ENCODE results near the gene METTL1. TPM values are rescaled to one million over a fixed set of nuclear protein-coding genes. Genes with fewer than 3 reads are reported as not detected.

The METTL1 gene
- total RNA-seq, 1 donor: 10.5 TPM

DNA sequence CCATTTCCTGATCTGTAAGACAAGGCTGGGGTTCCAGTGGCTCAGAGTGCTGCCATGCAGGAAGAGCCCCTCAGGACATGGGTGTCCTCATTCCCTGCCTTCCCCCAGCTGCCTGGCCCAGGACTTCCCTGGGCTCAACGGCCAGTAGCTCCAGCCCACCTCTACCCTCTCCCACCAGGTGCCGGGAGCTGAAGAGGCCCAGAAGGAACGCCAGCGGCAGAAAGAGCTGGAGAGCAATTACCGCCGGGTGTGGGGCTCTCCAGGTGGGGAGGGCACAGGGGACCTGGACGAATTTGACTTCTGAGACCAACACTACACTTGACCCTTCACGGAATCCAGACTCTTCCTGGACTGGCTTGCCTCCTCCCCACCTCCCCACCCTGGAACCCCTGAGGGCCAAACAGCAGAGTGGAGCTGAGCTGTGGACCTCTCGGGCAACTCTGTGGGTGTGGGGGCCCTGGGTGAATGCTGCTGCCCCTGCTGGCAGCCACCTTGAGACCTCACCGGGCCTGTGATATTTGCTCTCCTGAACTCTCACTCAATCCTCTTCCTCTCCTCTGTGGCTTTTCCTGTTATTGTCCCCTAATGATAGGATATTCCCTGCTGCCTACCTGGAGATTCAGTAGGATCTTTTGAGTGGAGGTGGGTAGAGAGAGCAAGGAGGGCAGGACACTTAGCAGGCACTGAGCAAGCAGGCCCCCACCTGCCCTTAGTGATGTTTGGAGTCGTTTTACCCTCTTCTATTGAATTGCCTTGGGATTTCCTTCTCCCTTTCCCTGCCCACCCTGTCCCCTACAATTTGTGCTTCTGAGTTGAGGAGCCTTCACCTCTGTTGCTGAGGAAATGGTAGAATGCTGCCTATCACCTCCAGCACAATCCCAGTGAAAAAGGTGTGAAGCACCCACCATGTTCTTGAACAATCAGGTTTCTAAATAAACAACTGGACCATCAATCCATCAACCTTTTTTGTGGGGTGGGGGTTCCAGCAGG, 51.0 kb downstream of the METTL1 start:
- DNase-seq (ENCODE audit: low read depth): no peak
- TF ChIP-seq, protein P1, sequence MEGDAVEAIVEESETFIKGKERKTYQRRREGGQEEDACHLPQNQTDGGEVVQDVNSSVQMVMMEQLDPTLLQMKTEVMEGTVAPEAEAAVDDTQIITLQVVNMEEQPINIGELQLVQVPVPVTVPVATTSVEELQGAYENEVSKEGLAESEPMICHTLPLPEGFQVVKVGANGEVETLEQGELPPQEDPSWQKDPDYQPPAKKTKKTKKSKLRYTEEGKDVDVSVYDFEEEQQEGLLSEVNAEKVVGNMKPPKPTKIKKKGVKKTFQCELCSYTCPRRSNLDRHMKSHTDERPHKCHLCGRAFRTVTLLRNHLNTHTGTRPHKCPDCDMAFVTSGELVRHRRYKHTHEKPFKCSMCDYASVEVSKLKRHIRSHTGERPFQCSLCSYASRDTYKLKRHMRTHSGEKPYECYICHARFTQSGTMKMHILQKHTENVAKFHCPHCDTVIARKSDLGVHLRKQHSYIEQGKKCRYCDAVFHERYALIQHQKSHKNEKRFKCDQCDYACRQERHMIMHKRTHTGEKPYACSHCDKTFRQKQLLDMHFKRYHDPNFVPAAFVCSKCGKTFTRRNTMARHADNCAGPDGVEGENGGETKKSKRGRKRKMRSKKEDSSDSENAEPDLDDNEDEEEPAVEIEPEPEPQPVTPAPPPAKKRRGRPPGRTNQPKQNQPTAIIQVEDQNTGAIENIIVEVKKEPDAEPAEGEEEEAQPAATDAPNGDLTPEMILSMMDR (IDR thresholded peaks at IDR 0.05; ENCODE audit: insufficient read depth, low read length): no peak
- no peak overlapping the region for H3K4me3 ChIP-seq (ENCODE audit: low read depth, low read length)

DNA sequence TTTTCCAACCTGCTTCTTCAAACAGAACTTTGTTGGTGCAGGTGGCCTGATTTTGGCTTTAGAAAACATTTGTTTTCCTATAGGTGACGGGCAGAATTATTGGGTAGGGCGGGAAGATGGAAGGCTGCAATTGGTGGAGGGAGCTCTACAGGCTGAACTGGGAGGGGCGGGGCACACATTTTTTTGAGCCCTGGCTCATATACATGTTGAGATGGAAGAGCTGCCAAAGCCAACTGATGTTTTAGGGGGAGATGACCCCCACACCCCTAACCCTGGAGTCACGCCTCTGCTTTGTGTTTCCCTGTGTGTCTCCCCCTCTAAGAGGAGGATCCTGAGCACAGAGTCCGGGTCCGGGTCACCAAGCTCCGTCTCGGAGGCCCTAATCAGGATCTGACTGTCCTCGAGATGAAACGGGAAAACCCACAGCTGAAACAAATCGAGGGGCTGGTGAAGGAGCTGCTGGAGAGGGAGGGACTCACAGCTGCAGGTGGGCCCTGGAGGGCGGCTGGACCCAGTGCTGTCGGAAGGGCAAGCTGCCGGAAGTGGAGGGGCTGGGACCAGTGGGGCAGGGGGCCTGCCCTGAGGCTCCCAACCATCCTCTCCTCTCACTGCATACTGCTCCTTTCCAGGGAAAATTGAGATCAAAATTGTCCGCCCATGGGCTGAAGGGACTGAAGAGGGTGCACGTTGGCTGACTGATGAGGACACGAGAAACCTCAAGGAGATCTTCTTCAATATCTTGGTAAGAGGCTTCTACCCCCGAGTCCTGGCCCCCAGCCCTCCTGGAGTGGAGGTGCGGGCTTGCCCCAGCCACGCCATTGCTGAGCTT, 51.9 kb downstream of the METTL1 start:
- TF ChIP-seq, protein P1 (IDR thresholded peaks at IDR 0.05; ENCODE audit: insufficient read depth, low read length): no peak
- DNase-seq (ENCODE audit: low read depth): no peak
- H3K4me3 ChIP-seq (ENCODE audit: low read depth, low read length): no peak overlapping the region

DNA sequence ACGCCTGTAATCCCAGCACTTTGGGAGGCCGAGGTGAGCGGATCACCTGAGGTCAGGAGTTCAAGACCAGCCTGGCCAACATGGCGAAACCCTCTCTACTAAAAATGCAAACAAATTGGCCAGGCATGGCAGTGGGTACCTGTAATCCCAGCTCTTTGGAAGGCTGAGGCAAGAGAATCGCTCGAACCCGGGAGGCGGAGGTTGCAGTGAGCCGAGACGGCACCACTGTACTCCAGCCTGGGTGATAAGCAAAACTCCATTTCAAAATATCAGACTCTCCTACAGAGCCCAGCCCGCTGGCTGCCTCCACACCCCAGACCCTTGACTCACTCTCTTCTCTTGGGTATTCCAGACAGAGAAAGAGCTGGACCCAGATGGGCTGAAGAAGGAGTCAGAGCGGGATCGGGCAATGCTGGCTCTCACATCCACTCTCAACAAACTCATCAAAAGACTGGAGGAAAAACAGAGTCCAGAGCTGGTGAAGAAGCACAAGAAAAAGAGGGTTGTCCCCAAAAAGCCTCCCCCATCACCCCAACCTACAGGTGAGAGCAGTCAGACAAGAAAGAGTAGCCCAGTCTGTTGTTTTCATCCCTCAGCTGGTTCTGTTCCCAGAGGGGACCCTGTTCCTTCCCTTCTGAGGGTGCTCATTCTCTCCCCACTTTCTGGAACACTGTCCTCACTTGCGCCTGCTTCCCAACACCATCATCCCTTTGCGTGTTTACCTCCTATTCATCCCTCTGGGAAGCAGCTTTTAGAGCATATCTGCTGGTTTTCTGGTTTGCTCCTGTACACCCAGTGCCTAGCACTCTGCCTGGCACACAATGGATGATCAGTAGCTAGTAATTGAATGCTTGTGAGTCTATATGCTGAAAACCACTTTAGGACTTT, 53.0 kb downstream of the METTL1 start:
- TF ChIP-seq, protein P1 (IDR thresholded peaks at IDR 0.05; ENCODE audit: insufficient read depth, low read length): no peak
- DNase-seq (ENCODE audit: low read depth): no peak
- no peak overlapping the region for H3K4me3 ChIP-seq (ENCODE audit: low read depth, low read length)

Small RNAs within 50 kb of the gene (small RNA-seq; reads per million reads assigned to genes)
- not detected for gene RNU6-1083P

Other genes starting within 250 kb of the METTL1 start
- gene MBD6, start 249.3 kb downstream of the METTL1 start, total RNA-seq (ENCODE audit: low replicate concordance): 4.2 and 7.6 TPM in 2 replicates
- 106 and 140 TPM in 2 replicates for gene DCTN2, start 224.9 kb downstream of the METTL1 start, total RNA-seq (ENCODE audit: low replicate concordance)
- 0.72 and 1.8 TPM in 2 replicates for gene KIF5A, start 222.1 kb downstream of the METTL1 start, total RNA-seq (ENCODE audit: low replicate concordance)
- 12.4 and 19.4 TPM in 2 replicates for gene PIP4K2C, start 180.9 kb downstream of the METTL1 start, total RNA-seq (ENCODE audit: low replicate concordance)
- gene DTX3, start 167.3 kb downstream of the METTL1 start, total RNA-seq (ENCODE audit: low replicate concordance): 10.5 and 16.9 TPM in 2 replicates
- 18.3 and 64.5 TPM in 2 replicates for gene ARHGEF25, start 160.7 kb downstream of the METTL1 start, total RNA-seq (ENCODE audit: low replicate concordance)
- gene B4GALNT1, start 138.9 kb downstream of the METTL1 start, total RNA-seq (ENCODE audit: low replicate concordance): 1.7 and 6.9 TPM in 2 replicates
- gene OS9, start 78.0 kb downstream of the METTL1 start, total RNA-seq (ENCODE audit: low replicate concordance): 229 and 425 TPM in 2 replicates
- gene AGAP2, start 33.4 kb downstream of the METTL1 start, total RNA-seq (ENCODE audit: low replicate concordance): 0.25 and 0.27 TPM in 2 replicates
- 17.3 and 43.9 TPM in 2 replicates for gene TSPAN31, start 27.1 kb downstream of the METTL1 start, total RNA-seq (ENCODE audit: low replicate concordance)
- 208 and 588 TPM in 2 replicates for gene CDK4, start 19.8 kb downstream of the METTL1 start, total RNA-seq (ENCODE audit: low replicate concordance)
- 0.57 and 2.1 TPM in 2 replicates for gene MARCHF9, start 17.0 kb downstream of the METTL1 start, total RNA-seq (ENCODE audit: low replicate concordance)
- 0.45 TPM in 1 of 2 replicates, not detected in the other for gene CYP27B1, start 5.0 kb downstream of the METTL1 start, total RNA-seq (ENCODE audit: low replicate concordance)
- gene EEF1AKMT3, start 509 bp upstream of the METTL1 start, total RNA-seq (ENCODE audit: low replicate concordance): 3.9 and 6.6 TPM in 2 replicates
- gene TSFM, start 10.7 kb upstream of the METTL1 start, total RNA-seq (ENCODE audit: low replicate concordance): 16.2 and 19.9 TPM in 2 replicates
- gene AVIL, start 46.6 kb upstream of the METTL1 start, total RNA-seq (ENCODE audit: low replicate concordance): 2.5 and 3.5 TPM in 2 replicates
- 90.7 and 128 TPM in 2 replicates for gene CTDSP2, start 74.6 kb upstream of the METTL1 start, total RNA-seq (ENCODE audit: low replicate concordance)
- 5.6 and 10.1 TPM in 2 replicates for gene ATP23, start 169.5 kb upstream of the METTL1 start, total RNA-seq (ENCODE audit: low replicate concordance)